Measurements from ENCODE around the gene INAVA. TPM values are rescaled to one million over a fixed set of nuclear protein-coding genes. Genes with fewer than 3 reads are reported as not detected.

INAVA gene
- total and polyA plus RNA-seq, 10 of the 15 experiments (the other 5 are each of a cell fraction or from before 2014, with no cell fraction given) = 3.6 to 15.4 (median 9.5) TPM

GRCh38 chr1:200888349-200888838, 6.3 kb upstream of the INAVA start:
- SMC1A ChIA-PET (ENCODE audit: uncharacterized antibody, unreplicated experiment) = interaction anchor here (1.2 to 12.2 kb wide), 19 partner anchors 9 to 266 kb away, joined by 3 to 193 read pairs (median 8); no protein-coding TSS in a partner anchor
- Histone ChIP-seq H3K27me3 (replicated peaks in 1 of 2; ENCODE audit: control insufficient read depth in 2 of 2, insufficient read depth in 2 of 2, low read length in 1 of 2) (no peaks in the 10 kb centered on the region), H2AFZ (ENCODE audit: control insufficient read depth, low read depth, low read length) (peak overlapping the region; percentile 64), H3K4me3 (0 out of 2 replicates have a peak overlapping the region, but pooled peaks have one; percentile 18), H3K36me3 (ENCODE audit: control insufficient read depth in 2 of 2, insufficient read depth in 2 of 2, low read length in 1 of 2) (no peaks in the 10 kb centered on the region), H4K20me1 (ENCODE audit: control insufficient read depth, insufficient read depth) (no peaks in the 10 kb centered on the region), H3K9ac (ENCODE audit: control insufficient read depth, insufficient read depth, low read length) (peak overlapping the region; percentile 47; the same call in 1 of the 2 replicates), H3K27ac (ENCODE audit: control insufficient read depth, insufficient read depth) (peak overlapping the region; percentile 51), H3K9me3 (replicated peaks; ENCODE audit: control insufficient read depth, insufficient read depth, low read length) (no peaks in the 10 kb centered on the region), H3K4me1 (ENCODE audit: control insufficient read depth, insufficient read depth, low read length) (peaks cover 66% of the 10 kb centered on the region), H3K79me2 (ENCODE audit: control insufficient read depth, insufficient read depth, low read length) (no peaks in the 10 kb centered on the region; the same call in none of the 2 replicates), H3K4me2 (ENCODE audit: control insufficient read depth, insufficient read depth) (peak overlapping the region; percentile 93)
- in situ Hi-C loops (cut with MboI) (no loop called here), intact Hi-C loops (cut with micrococcal nuclease; ENCODE audit: unreplicated experiment) (loop anchor here (1.0 to 5.0 kb wide), 4 partner anchors 18 to 261 kb away; no protein-coding TSS in a partner anchor)
- no TSS peak for BruUV-seq (replicated peaks)
- POLR2A ChIA-PET = interaction anchor here (0.6 to 6.3 kb wide), 14 partner anchors 9 to 515 kb away, joined by 3 to 60 read pairs (median 8); no protein-coding TSS in a partner anchor
- ATAC-seq = peak; percentile 85
- DNase-seq (ENCODE audit: low read depth, low spot score) = peak; percentile 85
- CTCF ChIA-PET = interaction anchor here (0.7 to 10.0 kb wide), 15 partner anchors 9 to 330 kb away, joined by 3 to 131 read pairs (median 11); no protein-coding TSS in a partner anchor
- peak; percentile 99 for FAIRE-seq
- WGBS (ENCODE audit: insufficient coverage, insufficient replicate concordance, low lambda C conversion rate, missing lambda C conversion rate) = 5% methylated on average over 7 of the region's 7 CpGs
- RAD21 ChIA-PET (ENCODE audit: unreplicated experiment) = interaction anchor here (0.6 to 11.2 kb wide), 26 partner anchors 8 to 518 kb away, joined by 3 to 139 read pairs (median 4); partner anchors contain the start of genes DDX59 and KIF14
- TF ChIP-seq ZNF274 (IDR thresholded peaks at IDR 0.05; ENCODE audit: insufficient read depth, insufficient read length) (no peak), HDAC6 (IDR thresholded peaks at IDR 0.05; ENCODE audit: unreplicated experiment) (no peak), TCF12 (IDR thresholded peaks at IDR 0.05; ENCODE audit: low read depth, low read length) (peak; percentile 97), NKRF (conservative IDR thresholded peaks at IDR 0.05) (peak; percentile 46; the same call in 1 of the 2 replicates), NFYA (IDR thresholded peaks at IDR 0.05; ENCODE audit: borderline replicate concordance, low read depth, low read length) (no peak), RAD51 (IDR thresholded peaks at IDR 0.05) (no peak), CHD4 (IDR thresholded peaks at IDR 0.05) (no peak), CBFB (IDR thresholded peaks at IDR 0.05; ENCODE audit: low read depth) (peak; percentile 93), POLR2A (IDR thresholded peaks at IDR 0.05; ENCODE audit: low read depth, low read length) (peak; percentile 59; the same call in 1 of the 2 replicates), CHD1 (IDR thresholded peaks at IDR 0.05; ENCODE audit: low read depth, low read length) (no peak), ZNF24 (IDR thresholded peaks at IDR 0.05) (0 out of 2 replicates have a peak, but pooled peaks have one; percentile 10), NR2C2 (IDR thresholded peaks at IDR 0.05; ENCODE audit: borderline replicate concordance, control insufficient read depth, insufficient read length, low read depth) (no peak), MTA3 (IDR thresholded peaks at IDR 0.05; ENCODE audit: borderline replicate concordance, low read length) (peak; percentile 78; the same call in 1 of the 2 replicates), ZNF384 (IDR thresholded peaks at IDR 0.05; ENCODE audit: borderline replicate concordance, low read depth, low read length) (no peak; the same call in 1 of the 2 replicates)
- TF ChIP-seq, protein P1, sequence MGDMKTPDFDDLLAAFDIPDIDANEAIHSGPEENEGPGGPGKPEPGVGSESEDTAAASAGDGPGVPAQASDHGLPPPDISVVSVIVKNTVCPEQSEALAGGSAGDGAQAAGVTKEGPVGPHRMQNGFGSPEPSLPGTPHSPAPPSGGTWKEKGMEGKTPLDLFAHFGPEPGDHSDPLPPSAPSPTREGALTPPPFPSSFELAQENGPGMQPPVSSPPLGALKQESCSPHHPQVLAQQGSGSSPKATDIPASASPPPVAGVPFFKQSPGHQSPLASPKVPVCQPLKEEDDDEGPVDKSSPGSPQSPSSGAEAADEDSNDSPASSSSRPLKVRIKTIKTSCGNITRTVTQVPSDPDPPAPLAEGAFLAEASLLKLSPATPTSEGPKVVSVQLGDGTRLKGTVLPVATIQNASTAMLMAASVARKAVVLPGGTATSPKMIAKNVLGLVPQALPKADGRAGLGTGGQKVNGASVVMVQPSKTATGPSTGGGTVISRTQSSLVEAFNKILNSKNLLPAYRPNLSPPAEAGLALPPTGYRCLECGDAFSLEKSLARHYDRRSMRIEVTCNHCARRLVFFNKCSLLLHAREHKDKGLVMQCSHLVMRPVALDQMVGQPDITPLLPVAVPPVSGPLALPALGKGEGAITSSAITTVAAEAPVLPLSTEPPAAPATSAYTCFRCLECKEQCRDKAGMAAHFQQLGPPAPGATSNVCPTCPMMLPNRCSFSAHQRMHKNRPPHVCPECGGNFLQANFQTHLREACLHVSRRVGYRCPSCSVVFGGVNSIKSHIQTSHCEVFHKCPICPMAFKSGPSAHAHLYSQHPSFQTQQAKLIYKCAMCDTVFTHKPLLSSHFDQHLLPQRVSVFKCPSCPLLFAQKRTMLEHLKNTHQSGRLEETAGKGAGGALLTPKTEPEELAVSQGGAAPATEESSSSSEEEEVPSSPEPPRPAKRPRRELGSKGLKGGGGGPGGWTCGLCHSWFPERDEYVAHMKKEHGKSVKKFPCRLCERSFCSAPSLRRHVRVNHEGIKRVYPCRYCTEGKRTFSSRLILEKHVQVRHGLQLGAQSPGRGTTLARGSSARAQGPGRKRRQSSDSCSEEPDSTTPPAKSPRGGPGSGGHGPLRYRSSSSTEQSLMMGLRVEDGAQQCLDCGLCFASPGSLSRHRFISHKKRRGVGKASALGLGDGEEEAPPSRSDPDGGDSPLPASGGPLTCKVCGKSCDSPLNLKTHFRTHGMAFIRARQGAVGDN (IDR thresholded peaks at IDR 0.05) = peak; percentile 99
- TF ChIP-seq, protein P2, sequence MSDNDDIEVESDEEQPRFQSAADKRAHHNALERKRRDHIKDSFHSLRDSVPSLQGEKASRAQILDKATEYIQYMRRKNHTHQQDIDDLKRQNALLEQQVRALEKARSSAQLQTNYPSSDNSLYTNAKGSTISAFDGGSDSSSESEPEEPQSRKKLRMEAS (IDR thresholded peaks at IDR 0.05; ENCODE audit: low read depth, low read length) = no peak
- TF ChIP-seq, protein P3, sequence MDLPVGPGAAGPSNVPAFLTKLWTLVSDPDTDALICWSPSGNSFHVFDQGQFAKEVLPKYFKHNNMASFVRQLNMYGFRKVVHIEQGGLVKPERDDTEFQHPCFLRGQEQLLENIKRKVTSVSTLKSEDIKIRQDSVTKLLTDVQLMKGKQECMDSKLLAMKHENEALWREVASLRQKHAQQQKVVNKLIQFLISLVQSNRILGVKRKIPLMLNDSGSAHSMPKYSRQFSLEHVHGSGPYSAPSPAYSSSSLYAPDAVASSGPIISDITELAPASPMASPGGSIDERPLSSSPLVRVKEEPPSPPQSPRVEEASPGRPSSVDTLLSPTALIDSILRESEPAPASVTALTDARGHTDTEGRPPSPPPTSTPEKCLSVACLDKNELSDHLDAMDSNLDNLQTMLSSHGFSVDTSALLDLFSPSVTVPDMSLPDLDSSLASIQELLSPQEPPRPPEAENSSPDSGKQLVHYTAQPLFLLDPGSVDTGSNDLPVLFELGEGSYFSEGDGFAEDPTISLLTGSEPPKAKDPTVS (IDR thresholded peaks at IDR 0.05; ENCODE audit: low read depth, low read length) = no peak

Measured in GM12878 (cell line).